Measurements from ENCODE around the gene SNTA1. TPM values are rescaled to one million over a fixed set of nuclear protein-coding genes. Genes with fewer than 3 reads are reported as not detected.

SNTA1 gene
- 1.1 and 1.2 TPM in 2 replicates for polyA plus RNA-seq (2013)

DNA sequence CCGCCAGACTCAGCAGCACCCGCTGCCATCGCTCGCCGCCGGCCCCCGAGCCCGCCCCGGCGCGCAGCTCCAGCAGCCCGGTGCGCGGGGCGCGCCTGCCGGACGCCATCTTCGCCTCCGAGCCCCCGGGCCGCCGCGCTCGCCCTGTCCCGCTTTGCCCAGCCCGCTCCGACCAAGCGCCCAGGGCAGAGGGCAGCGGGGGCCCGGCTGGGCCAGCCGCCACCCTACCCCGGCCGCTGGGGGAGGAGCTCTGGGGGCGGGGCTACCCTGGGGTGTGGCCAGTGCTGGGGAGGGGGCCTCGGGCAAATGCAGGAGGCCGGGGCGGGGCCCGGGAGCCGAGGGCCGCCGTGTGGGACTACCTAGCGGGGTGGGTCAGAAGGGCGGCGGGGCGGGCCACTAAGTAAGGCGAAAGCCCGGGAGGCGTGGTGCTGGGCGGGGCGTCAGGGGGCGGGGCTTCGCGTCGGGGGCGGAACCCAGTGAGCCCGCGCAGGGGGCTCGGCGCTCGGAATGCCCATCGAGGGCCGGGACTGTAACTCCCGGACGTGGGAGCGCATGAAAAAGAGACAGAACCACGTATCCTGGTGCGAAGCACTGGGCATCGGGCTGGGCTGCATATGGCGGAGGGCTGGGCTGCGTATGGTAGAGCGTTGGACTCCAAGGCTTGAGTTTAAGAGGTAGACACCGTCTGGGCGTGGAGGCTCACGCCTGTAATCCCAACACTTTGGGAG, at the start of gene SNTA1:
TSS of gene SNTA1 (minus strand) at position 252 of the 728 bp plus-strand sequence. CDS start at position 109, 143 bp downstream.
- H2BK120ac ChIP-seq (ENCODE audit: insufficient read depth, low read length, poor library complexity) = no peak within 1 kb of the TSS
- H3K27ac ChIP-seq (ENCODE audit: low read depth, low read length) = no peak within 1 kb of the TSS
- no CpG with 5 or more reads among the region's 75 CpGs for WGBS (ENCODE audit: extremely low coverage, insufficient coverage, insufficient read length)
- H3K14ac ChIP-seq (ENCODE audit: low read length) = no peak within 1 kb of the TSS
- peak within 1 kb of the TSS; percentile 87 for H3K4me2 ChIP-seq (ENCODE audit: low read length)
- no peaks in the 10 kb centered on the region for H3K79me1 ChIP-seq (ENCODE audit: low read length)
- H3K79me2 ChIP-seq (ENCODE audit: control insufficient read depth, insufficient read depth, low read length, poor library complexity) = no peaks in the 10 kb centered on the region
- peak within 1 kb of the TSS; percentile 80 for H3K4me3 ChIP-seq (ENCODE audit: low read depth, low read length)
- H4K8ac ChIP-seq (ENCODE audit: low read depth, low read length) = peak within 1 kb of the TSS; percentile 30
- H3K23ac ChIP-seq (ENCODE audit: low read length) = no peak within 1 kb of the TSS
- H2BK12ac ChIP-seq (ENCODE audit: low read length) = no peak within 1 kb of the TSS
- H3K9ac ChIP-seq (ENCODE audit: low read length) = no peak within 1 kb of the TSS
- peak within 1 kb of the TSS; percentile 33 for H3K18ac ChIP-seq (ENCODE audit: low read length)
- H2AFZ ChIP-seq (ENCODE audit: insufficient read depth, low read length, poor library complexity) = peak within 1 kb of the TSS; percentile 72
- no peak within 1 kb of the TSS for H3K4ac ChIP-seq (ENCODE audit: low read depth, low read length)
- DNase-seq = peak; percentile 83 to 85
- peaks cover 12% of the 10 kb centered on the region for H3K27me3 ChIP-seq (ENCODE audit: insufficient read depth, low read length)
- H2BK5ac ChIP-seq (ENCODE audit: low read depth, low read length, poor library complexity) = no peak within 1 kb of the TSS
- peaks cover 2 to 6% of the 10 kb centered on the region in 2 experiments for H3K4me1 ChIP-seq (ENCODE audit: control insufficient read depth in 1 of 2, insufficient read depth in 2 of 2, low read length in 2 of 2)
- no peak within 1 kb of the TSS for H4K12ac ChIP-seq (ENCODE audit: low read depth, low read length)
- H3K36me3 ChIP-seq (ENCODE audit: control insufficient read depth in 1 of 2, insufficient read depth in 2 of 2, low read length in 2 of 2) = no peaks in the 10 kb centered on the region
- no peak within 1 kb of the TSS for H2AK5ac ChIP-seq (ENCODE audit: low read length)
- no peak within 1 kb of the TSS for H4K91ac ChIP-seq (ENCODE audit: low read depth, low read length)
- no peaks in the 10 kb centered on the region for H3K9me3 ChIP-seq (ENCODE audit: insufficient read depth, low read depth, low read length)

DNA sequence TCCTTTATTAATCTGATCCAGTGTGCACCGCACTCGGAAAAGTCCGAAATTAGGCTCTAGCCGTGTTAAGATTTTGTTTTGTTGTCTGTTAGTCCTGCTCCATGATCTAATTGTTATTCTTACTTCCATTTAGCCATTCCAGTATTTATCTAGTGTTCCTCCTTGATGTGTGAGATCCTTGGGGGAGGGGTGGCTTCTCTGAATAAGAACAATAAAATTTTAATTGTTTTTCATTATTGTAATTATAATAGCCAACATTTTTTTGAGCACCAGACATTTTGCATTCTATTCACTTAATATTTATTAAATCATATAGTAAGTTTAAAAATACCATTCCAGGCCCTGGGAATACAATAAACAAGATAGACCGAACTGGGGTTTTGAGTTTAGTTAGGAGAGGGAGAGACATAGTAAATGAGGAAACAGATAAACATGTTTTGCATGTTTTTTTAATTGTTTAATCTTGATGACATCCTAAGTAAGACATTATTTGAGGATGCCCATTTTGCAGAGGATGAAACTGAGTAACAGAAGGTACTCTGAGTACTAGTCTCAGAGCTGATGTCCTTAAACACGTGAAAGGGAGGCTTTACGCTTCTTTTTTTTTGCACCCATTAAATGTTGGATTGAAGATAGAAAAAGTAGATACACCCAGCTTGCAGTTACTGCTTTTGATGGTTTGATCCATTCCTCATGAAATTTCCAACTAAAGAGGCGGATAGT, 47.5 kb upstream of the SNTA1 start:
- peaks cover 2 to 3% of the 10 kb centered on the region in 2 experiments for H3K4me1 ChIP-seq (ENCODE audit: control insufficient read depth in 1 of 2, insufficient read depth in 2 of 2, low read length in 2 of 2)
- H4K8ac ChIP-seq (ENCODE audit: low read depth, low read length) = peak overlapping the region; percentile 59
- no peak overlapping the region for H2BK12ac ChIP-seq (ENCODE audit: low read length)
- no peaks in the 10 kb centered on the region for H3K36me3 ChIP-seq (ENCODE audit: control insufficient read depth in 1 of 2, insufficient read depth in 2 of 2, low read length in 2 of 2)
- H3K79me2 ChIP-seq (ENCODE audit: control insufficient read depth, insufficient read depth, low read length, poor library complexity) = peaks cover 7% of the 10 kb centered on the region
- WGBS (ENCODE audit: extremely low coverage, insufficient coverage, insufficient read length) = no CpG with 5 or more reads among the region's 8 CpGs
- H3K9me3 ChIP-seq (ENCODE audit: insufficient read depth, low read depth, low read length) = no peaks in the 10 kb centered on the region
- H3K4ac ChIP-seq (ENCODE audit: low read depth, low read length) = peak overlapping the region; percentile 68
- H3K27me3 ChIP-seq (ENCODE audit: insufficient read depth, low read length) = no peaks in the 10 kb centered on the region
- peaks cover 12% of the 10 kb centered on the region for H3K79me1 ChIP-seq (ENCODE audit: low read length)
- H4K91ac ChIP-seq (ENCODE audit: low read depth, low read length) = no peak overlapping the region
- H2BK5ac ChIP-seq (ENCODE audit: low read depth, low read length, poor library complexity) = no peak overlapping the region
- H2AFZ ChIP-seq (ENCODE audit: insufficient read depth, low read length, poor library complexity) = no peak overlapping the region
- H4K12ac ChIP-seq (ENCODE audit: low read depth, low read length) = no peak overlapping the region
- peak overlapping the region; percentile 18 for H3K14ac ChIP-seq (ENCODE audit: low read length)
- H3K9ac ChIP-seq (ENCODE audit: low read length) = no peak overlapping the region
- peak in 1 of 2 donors; percentile 9 for DNase-seq
- peak overlapping the region; percentile 83 for H3K4me3 ChIP-seq (ENCODE audit: low read depth, low read length)
- peak overlapping the region; percentile 83 for H3K23ac ChIP-seq (ENCODE audit: low read length)
- peak overlapping the region; percentile 34 for H3K18ac ChIP-seq (ENCODE audit: low read length)
- no peak overlapping the region for H3K27ac ChIP-seq (ENCODE audit: low read depth, low read length)
- H2AK5ac ChIP-seq (ENCODE audit: low read length) = no peak overlapping the region
- peak overlapping the region; percentile 94 for H3K4me2 ChIP-seq (ENCODE audit: low read length)
- H2BK120ac ChIP-seq (ENCODE audit: insufficient read depth, low read length, poor library complexity) = no peak overlapping the region

GRCh38 chr20:33490023-33490933, 46.7 kb upstream of the SNTA1 start, which contains the start of gene CBFA2T2:
TSS of gene CBFA2T2 (plus strand) at chr20:33490096. CDS start at chr20:33490268, 172 bp downstream.
- Histone ChIP-seq H2AFZ (ENCODE audit: insufficient read depth, low read length, poor library complexity) (peak within 1 kb of the TSS; percentile 71), H3K23ac (ENCODE audit: low read length) (peak within 1 kb of the TSS; percentile 83), H3K9me3 (ENCODE audit: insufficient read depth, low read depth, low read length) (no peaks in the 10 kb centered on the region), H2BK12ac (ENCODE audit: low read length) (no peak within 1 kb of the TSS), H2BK5ac (ENCODE audit: low read depth, low read length, poor library complexity) (peak within 1 kb of the TSS; percentile 75), H3K9ac (ENCODE audit: low read length) (peak within 1 kb of the TSS; percentile 88), H4K91ac (ENCODE audit: low read depth, low read length) (peak within 1 kb of the TSS; percentile 79), H2BK120ac (ENCODE audit: insufficient read depth, low read length, poor library complexity) (peak within 1 kb of the TSS; percentile 3), H3K36me3 (ENCODE audit: control insufficient read depth in 1 of 2, insufficient read depth in 2 of 2, low read length in 2 of 2) (no peaks in the 10 kb centered on the region), H3K14ac (ENCODE audit: low read length) (peak within 1 kb of the TSS; percentile 18), H3K4ac (ENCODE audit: low read depth, low read length) (peak within 1 kb of the TSS; percentile 68), H3K18ac (ENCODE audit: low read length) (peak within 1 kb of the TSS; percentile 34), H3K27me3 (ENCODE audit: insufficient read depth, low read length) (no peaks in the 10 kb centered on the region), H3K4me3 (ENCODE audit: low read depth, low read length) (peak within 1 kb of the TSS; percentile 83), H2AK5ac (ENCODE audit: low read length) (peak within 1 kb of the TSS; percentile 29), H4K8ac (ENCODE audit: low read depth, low read length) (peak within 1 kb of the TSS; percentile 87), H3K27ac (ENCODE audit: low read depth, low read length) (peak within 1 kb of the TSS; percentile 86), H3K4me2 (ENCODE audit: low read length) (peak within 1 kb of the TSS; percentile 94), H3K4me1 (ENCODE audit: control insufficient read depth in 1 of 2, insufficient read depth in 2 of 2, low read length in 2 of 2) (peaks cover 2 to 3% of the 10 kb centered on the region in 2 experiments), H3K79me1 (ENCODE audit: low read length) (peaks cover 12% of the 10 kb centered on the region), H4K12ac (ENCODE audit: low read depth, low read length) (peak within 1 kb of the TSS; percentile 79), H3K79me2 (ENCODE audit: control insufficient read depth, insufficient read depth, low read length, poor library complexity) (peaks cover 7% of the 10 kb centered on the region)
- no CpG with 5 or more reads among the region's 105 CpGs for WGBS (ENCODE audit: extremely low coverage, insufficient coverage, insufficient read length)
- peak in 1 of 2 donors; percentile 55 for DNase-seq

Data from trophoblast cell (in vitro differentiated cells and primary cell).